Central memory CD8-positive, alpha-beta T cell (primary cell): ENCODE measurements around the gene CXCL1.

ENCODE experiments used
- ATAC-seq: fragments of 150-1000 bp; cut with Tn5 transposase; replicated peaks from 2 replicates; pipeline ENCODE4 v1.10.0; 2022; ENCODE audit warnings: mild to moderate bottlenecking, moderate FRiP score, moderate number of reproducible peaks; ENCODE audit not compliant: poor library complexity, severe bottlenecking; ENCODE audit errors: extremely low read depth
- DNase-seq, 2 donors: peaks; one replicate each; pipeline ENCODE4 v3.0.0; 2021; ENCODE audit warnings: low spot score in 2 of 2
- H3K27ac Mint-ChIP-seq: one replicate; pipeline ENCODE4 v1.8.0; 2022; ENCODE audit warnings: low read depth, mild to moderate bottlenecking, moderate library complexity, mixed read lengths
- H3K27me3 Mint-ChIP-seq: one replicate; pipeline ENCODE4 v1.8.0; 2022; ENCODE audit warnings: mixed read lengths
- H3K36me3 Mint-ChIP-seq: one replicate; pipeline ENCODE4 v1.8.0; 2022; ENCODE audit warnings: mild to moderate bottlenecking, moderate library complexity, mixed read lengths; ENCODE audit not compliant: insufficient read depth
- H3K4me1 Mint-ChIP-seq: one replicate; pipeline ENCODE4 v1.8.0; 2022; ENCODE audit warnings: mixed read lengths
- H3K4me3 Mint-ChIP-seq: one replicate; pipeline ENCODE4 v1.8.0; 2022; ENCODE audit warnings: mild to moderate bottlenecking, moderate library complexity, mixed read lengths
- H3K9me3 Mint-ChIP-seq: one replicate; pipeline ENCODE4 v1.8.0; 2022; ENCODE audit warnings: mixed read lengths

The CXCL1 gene

DNA sequence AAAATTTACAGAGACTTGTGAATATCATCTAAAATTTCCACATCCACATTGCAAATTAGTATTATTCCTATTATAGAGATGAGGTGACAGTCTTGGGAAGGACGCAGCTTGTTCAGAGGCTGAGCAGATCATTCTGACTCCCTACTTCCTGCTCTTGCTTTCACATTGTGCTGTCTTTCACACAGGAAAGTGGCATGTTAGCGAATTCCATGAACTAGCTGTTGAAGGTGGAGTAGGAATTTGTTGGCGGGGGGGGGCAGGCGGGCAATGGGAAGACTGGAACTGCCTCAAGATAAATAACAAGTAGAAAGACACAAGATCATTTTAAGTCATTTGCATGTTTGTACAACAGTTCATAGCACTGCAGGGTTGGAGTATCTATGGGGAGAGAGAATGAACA, 13.8 kb upstream of the CXCL1 start:
- no peak for ATAC-seq

DNA sequence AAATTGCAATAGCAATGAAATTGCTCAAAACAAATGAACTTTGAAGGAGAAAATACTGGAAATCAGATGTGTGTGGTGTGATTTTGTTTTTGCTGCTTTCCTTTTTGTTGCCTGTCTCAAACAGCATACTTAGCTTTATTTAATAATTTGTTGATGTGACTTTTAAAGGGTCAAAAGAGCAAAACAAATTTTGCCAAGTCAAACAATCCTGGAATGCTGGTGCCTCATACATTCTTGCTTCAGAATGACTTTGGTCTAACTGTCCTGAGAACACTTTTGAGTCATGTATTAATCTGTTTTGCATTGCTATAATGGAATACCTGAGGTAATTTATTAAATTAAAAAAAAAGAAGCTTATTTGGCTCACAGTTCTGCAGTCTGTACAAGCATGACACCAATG, 12.7 kb upstream of the CXCL1 start:
- H3K4me3 Mint-ChIP-seq = no peak overlapping the region
- no peaks in the 10 kb centered on the region for H3K4me1 Mint-ChIP-seq
- ATAC-seq (no peak), DNase-seq (no peak)
- H3K27ac Mint-ChIP-seq = no peak overlapping the region
- peaks cover 4% of the 10 kb centered on the region for H3K9me3 Mint-ChIP-seq
- H3K36me3 Mint-ChIP-seq = no peaks in the 10 kb centered on the region
- no peaks in the 10 kb centered on the region for H3K27me3 Mint-ChIP-seq

More for the DNA sequence above, 13.8 kb upstream of the CXCL1 start:
- Mint-ChIP-seq H3K4me1 (no peaks in the 10 kb centered on the region), H3K4me3 (no peak overlapping the region), H3K27ac (no peak overlapping the region), H3K27me3 (no peaks in the 10 kb centered on the region), H3K9me3 (peaks cover 4% of the 10 kb centered on the region), H3K36me3 (no peaks in the 10 kb centered on the region)
- no peak for DNase-seq

GRCh38 chr4:73859614-73860088, 9.5 kb upstream of the CXCL1 start:
- Mint-ChIP-seq H3K27me3 (no peaks in the 10 kb centered on the region), H3K9me3 (peaks cover 5% of the 10 kb centered on the region), H3K36me3 (no peaks in the 10 kb centered on the region), H3K4me3 (no peak overlapping the region), H3K27ac (no peak overlapping the region), H3K4me1 (no peaks in the 10 kb centered on the region)
- no peak for DNase-seq
- no peak for ATAC-seq

DNA sequence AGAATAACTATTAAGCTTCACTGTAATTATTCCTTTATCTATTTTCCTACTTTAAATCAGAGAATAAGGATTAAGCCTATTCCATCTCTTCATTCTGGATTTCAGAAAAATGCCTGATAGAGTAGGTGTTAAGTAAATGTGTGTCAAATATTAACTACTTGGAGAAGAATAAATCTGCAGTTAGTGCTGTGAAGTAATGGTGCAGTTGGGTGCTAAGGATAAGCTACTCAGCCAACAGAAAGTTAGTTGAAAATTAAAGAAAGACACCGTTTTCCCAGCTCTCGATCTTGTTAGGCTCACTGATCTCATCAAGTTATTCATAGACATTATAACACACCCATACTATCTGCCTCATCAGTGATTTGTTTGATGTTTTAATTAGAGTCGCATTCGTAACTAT, 9.0 kb upstream of the CXCL1 start:
- H3K4me3 Mint-ChIP-seq = no peak overlapping the region
- H3K9me3 Mint-ChIP-seq = peaks cover 5% of the 10 kb centered on the region
- no peaks in the 10 kb centered on the region for H3K36me3 Mint-ChIP-seq
- no peaks in the 10 kb centered on the region for H3K27me3 Mint-ChIP-seq
- DNase-seq = no peak
- ATAC-seq = no peak
- H3K4me1 Mint-ChIP-seq = no peaks in the 10 kb centered on the region
- H3K27ac Mint-ChIP-seq = no peak overlapping the region

GRCh38 chr4:73860917-73861316, 8.3 kb upstream of the CXCL1 start:
- no peaks in the 10 kb centered on the region for H3K4me1 Mint-ChIP-seq

DNA sequence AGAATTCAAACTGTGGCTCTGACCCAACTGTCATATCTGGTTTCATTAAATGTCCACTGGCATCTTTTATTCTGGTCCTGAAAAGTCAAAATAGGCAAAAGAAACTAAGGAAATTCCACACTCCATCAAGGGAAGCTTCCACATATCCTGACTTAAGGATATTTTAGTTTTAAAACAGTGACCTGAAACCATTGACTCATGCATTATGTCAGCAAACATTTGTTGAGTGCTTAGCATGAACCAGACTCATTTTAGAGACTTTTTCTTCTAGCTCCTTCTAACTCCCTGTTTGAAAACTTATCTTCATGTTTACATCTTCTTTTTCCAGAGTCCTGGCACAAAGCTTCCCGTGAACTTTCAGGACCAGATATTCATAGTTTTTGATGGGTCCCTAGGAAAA, 6.9 kb upstream of the CXCL1 start:
- Mint-ChIP-seq H3K4me1 (no peaks in the 10 kb centered on the region), H3K27me3 (no peaks in the 10 kb centered on the region), H3K9me3 (peaks cover 5% of the 10 kb centered on the region), H3K36me3 (no peaks in the 10 kb centered on the region), H3K27ac (no peak overlapping the region), H3K4me3 (no peak overlapping the region)
- no peak for DNase-seq
- ATAC-seq = no peak

More at GRCh38 chr4:73860917-73861316, 8.3 kb upstream of the CXCL1 start:
- DNase-seq (no peak), ATAC-seq (no peak)
- no peaks in the 10 kb centered on the region for H3K36me3 Mint-ChIP-seq
- no peak overlapping the region for H3K4me3 Mint-ChIP-seq
- no peak overlapping the region for H3K27ac Mint-ChIP-seq
- no peaks in the 10 kb centered on the region for H3K27me3 Mint-ChIP-seq
- H3K9me3 Mint-ChIP-seq = peaks cover 5% of the 10 kb centered on the region

DNA sequence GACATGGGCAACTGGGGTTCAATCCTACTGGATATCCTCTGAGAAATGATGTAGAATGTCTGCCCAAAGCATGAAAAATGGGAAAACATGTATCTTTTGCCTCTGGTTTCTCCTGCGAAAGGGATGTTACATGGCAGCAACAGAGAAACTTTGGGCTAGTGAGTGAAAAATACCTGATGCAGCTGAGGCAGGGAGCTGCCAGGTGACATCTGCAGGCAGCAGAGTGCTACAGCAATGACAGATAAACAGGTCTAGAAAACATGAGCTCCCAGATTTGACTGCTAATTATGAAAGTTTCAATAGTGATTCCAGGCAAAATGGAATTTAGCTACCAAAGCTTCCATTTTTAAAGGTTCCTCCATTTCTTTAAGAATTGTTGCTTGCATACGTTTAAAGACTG, 4.8 kb upstream of the CXCL1 start:
- Mint-ChIP-seq H3K4me1 (no peaks in the 10 kb centered on the region), H3K27me3 (peaks cover 9% of the 10 kb centered on the region), H3K9me3 (peaks cover 5% of the 10 kb centered on the region), H3K4me3 (no peak overlapping the region), H3K27ac (no peak overlapping the region), H3K36me3 (no peaks in the 10 kb centered on the region)
- DNase-seq = no peak
- ATAC-seq = no peak

- Mint-ChIP-seq H3K27me3 (peaks cover 9% of the 10 kb centered on the region), H3K9me3 (peaks cover 5% of the 10 kb centered on the region), H3K27ac (no peak overlapping the region), H3K4me1 (no peaks in the 10 kb centered on the region), H3K36me3 (no peaks in the 10 kb centered on the region), H3K4me3 (no peak overlapping the region)
- no peak for DNase-seq
- ATAC-seq = no peak
These were observed 4.2 kb upstream of the CXCL1 start for GRCh38 chr4:73864961-73865360.

DNA sequence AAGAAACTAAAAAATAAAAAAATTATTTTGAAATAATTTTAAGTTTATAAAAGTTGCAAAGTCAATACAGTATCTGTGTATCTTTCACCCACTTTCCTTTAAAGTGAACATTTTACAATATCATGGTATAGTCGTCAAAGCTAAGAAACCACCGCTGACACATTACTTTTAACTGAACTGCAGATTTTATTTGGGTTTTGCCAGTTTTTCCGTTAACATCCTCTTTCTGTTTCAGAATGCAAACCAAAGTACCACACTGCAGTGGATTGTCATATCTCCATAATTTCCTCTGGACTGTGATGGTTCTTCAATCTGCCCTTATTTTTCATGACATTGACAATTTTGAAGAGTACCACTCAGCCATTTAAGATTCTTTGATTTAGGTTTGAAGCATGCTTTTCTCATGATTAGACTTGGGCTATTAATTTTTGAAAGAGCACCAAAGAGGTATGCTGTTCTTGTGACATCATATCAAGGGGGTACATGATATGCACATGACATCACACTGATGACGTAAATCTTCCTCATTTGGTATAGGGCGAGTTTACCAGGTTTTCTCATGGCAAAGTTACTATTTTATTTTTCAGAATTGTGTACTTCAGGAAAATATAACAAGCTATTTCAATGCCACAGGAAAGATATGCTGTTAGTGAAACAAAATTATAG, 3.6 kb upstream of the CXCL1 start:
- Mint-ChIP-seq H3K27ac (no peak overlapping the region), H3K36me3 (no peaks in the 10 kb centered on the region), H3K4me1 (no peaks in the 10 kb centered on the region), H3K9me3 (peaks cover 5% of the 10 kb centered on the region), H3K4me3 (no peak overlapping the region), H3K27me3 (peaks cover 9% of the 10 kb centered on the region)
- DNase-seq (no peak), ATAC-seq (no peak)

GRCh38 chr4:73866246-73866645, 2.9 kb upstream of the CXCL1 start:
- peaks cover 9% of the 10 kb centered on the region for H3K27me3 Mint-ChIP-seq
- H3K36me3 Mint-ChIP-seq = no peaks in the 10 kb centered on the region
- H3K4me3 Mint-ChIP-seq = no peak overlapping the region
- H3K27ac Mint-ChIP-seq = no peak overlapping the region
- DNase-seq = no peak
- H3K9me3 Mint-ChIP-seq = peaks cover 5% of the 10 kb centered on the region
- no peak for ATAC-seq
- no peaks in the 10 kb centered on the region for H3K4me1 Mint-ChIP-seq

DNA sequence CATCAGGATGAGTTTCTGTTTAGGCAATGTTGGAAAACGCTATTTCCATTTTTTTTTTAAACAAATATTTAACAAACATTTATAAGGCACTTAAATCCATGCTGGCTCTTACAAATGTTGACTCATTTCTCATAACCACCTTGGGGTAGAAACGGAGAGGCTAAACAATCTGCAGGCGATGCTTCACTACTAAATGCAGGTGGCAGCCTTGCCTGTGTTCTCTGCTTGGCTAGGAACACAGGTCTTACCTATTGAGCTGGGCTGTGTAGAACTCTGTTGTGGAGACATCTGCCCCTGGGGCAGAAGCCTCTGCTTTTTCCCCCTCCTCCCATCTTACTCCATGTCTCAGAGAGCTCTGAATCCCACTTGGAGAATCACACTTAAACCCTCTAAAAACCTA, 1.4 kb upstream of the CXCL1 start:
- H3K4me3 Mint-ChIP-seq = no peak overlapping the region
- peaks cover 3% of the 10 kb centered on the region for H3K9me3 Mint-ChIP-seq
- ATAC-seq (no peak), DNase-seq (no peak)
- H3K27ac Mint-ChIP-seq = no peak overlapping the region
- H3K4me1 Mint-ChIP-seq = no peaks in the 10 kb centered on the region
- no peaks in the 10 kb centered on the region for H3K36me3 Mint-ChIP-seq
- peaks cover 9% of the 10 kb centered on the region for H3K27me3 Mint-ChIP-seq

DNA sequence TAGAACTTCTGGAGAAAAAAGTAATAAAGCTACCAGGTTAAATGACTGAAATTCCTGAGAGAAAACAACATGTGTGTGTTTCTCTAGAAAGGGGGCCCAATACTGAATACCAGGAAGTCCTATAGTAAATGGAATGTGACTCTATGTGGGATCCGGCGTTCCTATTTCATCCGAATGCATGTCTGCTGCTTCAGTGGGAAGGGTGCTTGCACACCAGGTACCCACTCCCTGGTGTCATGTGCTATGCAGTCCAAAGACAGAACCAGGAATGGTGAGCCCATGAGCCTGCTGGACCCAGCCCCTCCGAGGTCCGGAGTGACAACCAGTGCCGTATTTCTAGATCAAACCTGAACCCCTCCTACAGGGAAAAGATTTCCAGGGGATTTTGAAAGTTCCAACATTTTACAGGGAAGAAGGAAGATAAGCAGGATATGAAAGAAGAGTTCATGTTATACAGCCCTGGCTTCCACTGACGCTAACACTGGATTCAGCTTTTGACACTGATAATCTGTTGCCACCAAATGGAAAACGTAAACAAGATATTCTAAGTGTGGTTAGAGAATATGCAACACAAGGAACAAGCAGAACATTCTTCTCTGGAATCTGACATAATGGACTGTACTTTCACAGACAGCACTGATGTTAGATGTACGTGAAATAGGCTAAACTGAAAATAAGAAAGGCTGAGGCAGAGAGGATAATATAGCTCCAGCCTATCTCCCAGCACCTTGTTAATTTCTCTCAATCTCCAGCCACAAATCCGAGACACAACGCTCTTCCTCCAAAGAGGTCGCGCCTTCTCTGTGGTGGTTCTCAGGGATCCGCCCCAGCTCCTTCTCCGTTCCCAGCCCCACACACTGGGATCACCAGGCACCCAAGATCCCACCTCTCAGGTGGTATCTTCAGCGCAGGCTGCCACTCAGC, 725 bp upstream of the CXCL1 start:
- no peak for DNase-seq
- H3K36me3 Mint-ChIP-seq = no peaks in the 10 kb centered on the region
- no peak for ATAC-seq

GRCh38 chr4:73870260-73870659, 1.1 kb downstream of the CXCL1 start:
- DNase-seq (no peak), ATAC-seq (no peak)
- Mint-ChIP-seq H3K9me3 (peaks cover 14% of the 10 kb centered on the region), H3K4me1 (no peaks in the 10 kb centered on the region), H3K36me3 (no peaks in the 10 kb centered on the region), H3K4me3 (no peak overlapping the region), H3K27me3 (peaks cover 9% of the 10 kb centered on the region), H3K27ac (no peak overlapping the region)

More for the DNA sequence above, 725 bp upstream of the CXCL1 start:
- no peaks in the 10 kb centered on the region for H3K4me1 Mint-ChIP-seq
- no peak overlapping the region for H3K4me3 Mint-ChIP-seq
- H3K27ac Mint-ChIP-seq = no peak overlapping the region
- H3K9me3 Mint-ChIP-seq = peaks cover 5% of the 10 kb centered on the region
- H3K27me3 Mint-ChIP-seq = peaks cover 9% of the 10 kb centered on the region
